Epithelial cell of esophagus (primary cell): ENCODE data around the gene CCDC88B.
A peak's percentile ranks its signal among the peaks of the same experiment; 100 is the strongest.

ENCODE experiments used
- DNase-seq: peaks from one replicate; pipeline ENCODE4 v3.0.0; 2010; ENCODE audit warnings: low read depth
- H3K4me3 ChIP-seq: 2 replicates; pipeline ENCODE4 v1.5.1; 2011; ENCODE audit warnings: mild to moderate bottlenecking, low read length, control low read depth
- TF ChIP-seq, protein P1 (sequence below): IDR thresholded peaks from 2 replicates; pipeline ENCODE4 v1.5.1; 2011; ENCODE audit warnings: low read depth, mild to moderate bottlenecking, low read length, control low read depth, inconsistent platforms; ENCODE audit not compliant: insufficient read depth; ENCODE audit errors: missing control alignments

The CCDC88B gene

GRCh38 chr11:64342869-64343745 lies 3.1 kb downstream of the CCDC88B start:
- TF ChIP-seq, protein P1, sequence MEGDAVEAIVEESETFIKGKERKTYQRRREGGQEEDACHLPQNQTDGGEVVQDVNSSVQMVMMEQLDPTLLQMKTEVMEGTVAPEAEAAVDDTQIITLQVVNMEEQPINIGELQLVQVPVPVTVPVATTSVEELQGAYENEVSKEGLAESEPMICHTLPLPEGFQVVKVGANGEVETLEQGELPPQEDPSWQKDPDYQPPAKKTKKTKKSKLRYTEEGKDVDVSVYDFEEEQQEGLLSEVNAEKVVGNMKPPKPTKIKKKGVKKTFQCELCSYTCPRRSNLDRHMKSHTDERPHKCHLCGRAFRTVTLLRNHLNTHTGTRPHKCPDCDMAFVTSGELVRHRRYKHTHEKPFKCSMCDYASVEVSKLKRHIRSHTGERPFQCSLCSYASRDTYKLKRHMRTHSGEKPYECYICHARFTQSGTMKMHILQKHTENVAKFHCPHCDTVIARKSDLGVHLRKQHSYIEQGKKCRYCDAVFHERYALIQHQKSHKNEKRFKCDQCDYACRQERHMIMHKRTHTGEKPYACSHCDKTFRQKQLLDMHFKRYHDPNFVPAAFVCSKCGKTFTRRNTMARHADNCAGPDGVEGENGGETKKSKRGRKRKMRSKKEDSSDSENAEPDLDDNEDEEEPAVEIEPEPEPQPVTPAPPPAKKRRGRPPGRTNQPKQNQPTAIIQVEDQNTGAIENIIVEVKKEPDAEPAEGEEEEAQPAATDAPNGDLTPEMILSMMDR, result no peak
- H3K4me3 ChIP-seq, result peak overlapping the region; percentile 20
- DNase-seq, result no peak

DNA sequence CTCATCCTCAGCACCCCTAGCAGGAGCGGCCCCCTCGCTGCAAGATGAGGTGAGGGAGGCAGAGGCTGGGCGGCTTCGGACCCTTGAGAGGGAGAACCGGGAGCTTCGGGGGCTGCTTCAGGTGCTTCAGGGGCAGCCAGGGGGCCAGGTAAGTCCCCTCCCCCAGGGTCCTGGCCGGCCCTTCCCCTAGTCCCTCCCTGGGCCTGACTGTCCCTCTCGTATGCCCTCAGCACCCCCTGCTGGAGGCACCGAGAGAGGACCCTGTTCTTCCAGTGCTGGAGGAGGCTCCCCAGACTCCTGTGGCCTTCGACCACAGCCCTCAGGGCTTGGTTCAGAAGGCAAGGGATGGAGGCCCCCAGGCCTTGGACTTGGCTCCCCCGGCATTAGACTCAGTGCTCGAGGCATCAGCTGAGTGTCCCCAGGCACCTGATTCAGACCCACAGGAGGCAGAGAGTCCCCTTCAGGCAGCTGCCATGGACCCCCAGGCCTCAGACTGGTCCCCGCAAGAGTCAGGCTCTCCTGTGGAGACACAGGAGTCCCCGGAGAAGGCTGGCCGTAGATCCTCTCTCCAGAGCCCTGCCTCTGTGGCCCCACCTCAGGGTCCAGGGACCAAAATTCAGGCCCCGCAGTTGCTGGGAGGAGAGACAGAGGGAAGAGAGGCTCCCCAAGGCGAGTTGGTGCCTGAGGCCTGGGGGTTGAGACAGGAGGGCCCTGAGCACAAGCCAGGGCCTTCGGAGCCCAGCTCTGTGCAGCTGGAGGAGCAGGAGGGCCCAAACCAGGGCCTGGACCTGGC lies 4.0 kb downstream of the CCDC88B start:
- TF ChIP-seq, protein P1, result peak; percentile 42
- DNase-seq, result peak; percentile 37
- no peak overlapping the region for H3K4me3 ChIP-seq

DNA sequence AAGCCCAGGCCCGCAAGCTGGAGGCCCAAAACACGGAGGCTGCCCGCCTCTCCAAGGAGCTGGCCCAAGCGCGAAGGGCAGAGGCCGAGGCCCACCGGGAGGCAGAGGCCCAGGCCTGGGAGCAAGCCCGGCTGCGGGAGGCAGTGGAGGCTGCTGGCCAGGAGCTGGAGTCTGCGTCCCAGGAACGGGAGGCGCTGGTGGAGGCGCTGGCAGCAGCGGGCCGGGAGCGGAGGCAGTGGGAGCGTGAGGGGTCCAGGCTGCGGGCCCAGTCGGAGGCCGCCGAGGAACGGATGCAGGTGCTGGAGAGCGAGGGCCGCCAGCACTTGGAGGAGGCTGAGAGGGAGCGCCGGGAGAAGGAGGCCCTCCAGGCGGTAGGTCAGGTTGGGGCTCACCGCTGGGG lies 4.8 kb downstream of the CCDC88B start:
- H3K4me3 ChIP-seq, result no peak overlapping the region
- DNase-seq, result no peak
- TF ChIP-seq, protein P1, result no peak

DNA sequence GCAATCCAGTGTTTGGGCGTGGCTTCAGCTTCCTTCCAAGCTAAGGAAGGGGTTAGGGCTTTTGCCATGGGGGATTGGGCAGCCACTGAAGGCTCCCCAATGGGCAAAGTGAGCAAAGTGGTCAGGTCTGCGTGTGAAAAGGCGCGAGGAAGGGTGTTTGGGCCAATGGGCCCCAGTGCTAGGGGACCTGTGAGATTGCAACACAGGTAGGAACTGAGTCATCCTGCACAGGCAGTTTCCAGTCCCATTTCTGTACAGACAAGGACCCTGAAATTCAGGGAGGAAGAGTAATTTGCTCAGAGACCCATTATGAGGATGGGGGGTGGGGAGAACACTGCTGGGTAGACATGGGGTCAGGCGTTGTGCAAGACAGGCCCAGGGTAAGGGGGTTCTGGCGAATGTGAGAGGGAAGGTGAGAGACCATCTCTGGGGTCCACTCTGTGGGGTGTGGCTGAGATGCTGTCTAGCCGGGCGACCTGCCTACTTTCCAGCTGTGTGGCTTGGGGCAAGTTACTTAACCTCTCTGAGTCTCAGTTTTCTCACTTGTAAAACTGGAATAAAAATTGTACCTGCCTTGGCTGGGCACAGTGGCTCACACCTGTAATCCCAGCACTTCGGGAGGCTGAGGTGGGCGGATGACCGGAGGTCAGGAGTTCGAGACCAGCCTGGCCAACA lies 7.3 kb downstream of the CCDC88B start:
- TF ChIP-seq, protein P1, result no peak
- DNase-seq, result peak; percentile 81
- H3K4me3 ChIP-seq, result no peak overlapping the region

- DNase-seq, result no peak
- no peak overlapping the region for H3K4me3 ChIP-seq
- TF ChIP-seq, protein P1, result no peak
Observed at GRCh38 chr11:64348383-64349024, 8.5 kb downstream of the CCDC88B start.

DNA sequence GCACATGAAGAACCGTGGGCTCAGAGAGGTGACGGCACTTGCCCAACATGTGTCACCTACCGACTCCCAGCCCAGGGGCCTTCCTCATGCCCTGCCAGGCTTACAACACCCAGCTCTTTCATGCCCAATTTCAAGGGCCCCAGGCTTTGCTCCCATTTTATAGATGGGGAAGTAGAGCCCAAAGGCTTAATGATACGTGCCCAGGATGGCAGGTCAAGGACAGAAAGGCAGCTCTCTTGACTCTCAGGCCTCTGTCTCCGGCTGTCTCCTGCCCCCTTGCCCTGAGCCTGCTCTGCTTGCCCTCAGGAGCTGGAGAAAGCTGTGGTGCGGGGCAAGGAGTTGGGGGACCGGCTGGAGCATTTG lies 9.0 kb downstream of the CCDC88B start:
- TF ChIP-seq, protein P1, result no peak
- H3K4me3 ChIP-seq, result no peak overlapping the region
- no peak for DNase-seq
